Measurements from ENCODE around the gene TMEM220.

- TF ChIP-seq CTCF (IDR thresholded peaks at IDR 0.05) (no peak), POLR2A (IDR thresholded peaks at IDR 0.05) (no peak), POLR2AphosphoS5 (IDR thresholded peaks at IDR 0.05) (peak in 1 of 3 donors; percentile 2)
Observed at GRCh38 chr17:10756185-10756584, 26.4 kb upstream of the TMEM220 start.

Measured in stomach (tissue), 4 donors.